Astrocyte of the cerebellum (primary cell): ENCODE measurements around the gene COPRS.

Source experiments
- DNase-seq: peaks from one replicate; pipeline ENCODE4 v3.0.0-alpha.2; 2011; ENCODE audit warnings: low read depth
- H3K4me3 ChIP-seq: 2 replicates; pipeline ENCODE4 v1.5.1; 2011; ENCODE audit warnings: mild to moderate bottlenecking, low read depth, low read length, moderate library complexity
- in situ Hi-C: cut with HindIII; loops from 2 replicates; pipeline ENCODE4 v1.10.0; 2017; ENCODE audit warnings: low sequenced_read_pairs
- TF ChIP-seq, protein P1 (sequence below): IDR thresholded peaks from 2 replicates; pipeline ENCODE4 v1.5.1; 2012; ENCODE audit warnings: low read length, low read depth, moderate library complexity, mild to moderate bottlenecking; ENCODE audit errors: missing control alignments

Gene COPRS

DNA sequence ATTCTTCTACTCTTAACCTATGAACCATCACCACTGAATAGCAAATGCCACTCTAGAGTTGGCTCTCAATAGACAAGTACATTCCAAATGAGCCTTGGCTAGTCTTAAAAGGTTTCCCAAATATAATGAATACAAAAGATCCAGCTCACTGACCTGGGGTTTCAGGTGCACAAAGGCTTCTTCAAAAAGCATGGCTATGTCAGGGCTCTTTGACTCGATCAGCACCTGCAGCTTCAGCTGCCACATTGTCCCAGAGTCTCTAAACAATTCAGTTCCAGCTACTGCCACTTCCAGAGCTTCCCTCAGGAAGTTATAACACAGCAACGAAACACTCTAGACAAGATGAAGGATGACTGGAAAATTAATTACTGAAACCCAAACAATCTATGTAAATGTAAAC, 16.0 kb upstream of the COPRS start:
- no peak for DNase-seq

DNA sequence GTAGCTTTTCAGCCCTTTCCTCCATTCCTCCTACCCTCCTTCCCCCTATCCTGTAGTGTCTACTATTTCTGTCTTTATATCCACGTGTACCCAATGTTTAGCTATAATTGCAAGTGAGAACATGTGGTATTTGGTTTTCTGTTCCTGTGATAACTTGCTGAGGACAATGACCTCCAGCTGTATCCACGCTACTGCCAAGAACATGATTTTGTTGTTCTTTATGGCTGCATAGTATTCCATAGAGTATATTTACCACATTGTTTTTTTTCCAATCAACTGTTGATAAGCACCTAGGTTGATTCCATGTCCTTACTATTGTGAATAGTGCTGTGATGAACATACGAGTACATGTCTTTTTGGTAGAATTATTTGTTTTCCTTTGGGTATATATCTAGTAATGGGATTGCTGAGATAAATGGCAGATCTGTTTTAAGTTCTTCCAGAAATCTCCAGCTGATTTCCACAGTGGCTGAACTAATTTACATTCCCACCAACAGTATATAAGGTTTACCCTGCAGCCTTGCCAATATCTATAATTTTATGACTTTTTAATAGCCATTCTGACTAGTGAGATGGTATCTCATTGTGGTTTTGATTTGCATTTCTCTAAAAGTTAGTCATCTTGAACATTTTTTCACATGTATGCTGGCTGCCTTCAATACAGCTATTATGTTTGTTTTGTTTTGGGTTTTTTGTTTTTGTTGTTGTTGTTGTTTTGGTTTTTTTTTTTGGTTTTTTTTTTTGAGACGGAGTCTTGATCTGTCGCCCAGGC, 10.9 kb upstream of the COPRS start:
- DNase-seq, result peak; percentile 26
- TF ChIP-seq, protein P1, sequence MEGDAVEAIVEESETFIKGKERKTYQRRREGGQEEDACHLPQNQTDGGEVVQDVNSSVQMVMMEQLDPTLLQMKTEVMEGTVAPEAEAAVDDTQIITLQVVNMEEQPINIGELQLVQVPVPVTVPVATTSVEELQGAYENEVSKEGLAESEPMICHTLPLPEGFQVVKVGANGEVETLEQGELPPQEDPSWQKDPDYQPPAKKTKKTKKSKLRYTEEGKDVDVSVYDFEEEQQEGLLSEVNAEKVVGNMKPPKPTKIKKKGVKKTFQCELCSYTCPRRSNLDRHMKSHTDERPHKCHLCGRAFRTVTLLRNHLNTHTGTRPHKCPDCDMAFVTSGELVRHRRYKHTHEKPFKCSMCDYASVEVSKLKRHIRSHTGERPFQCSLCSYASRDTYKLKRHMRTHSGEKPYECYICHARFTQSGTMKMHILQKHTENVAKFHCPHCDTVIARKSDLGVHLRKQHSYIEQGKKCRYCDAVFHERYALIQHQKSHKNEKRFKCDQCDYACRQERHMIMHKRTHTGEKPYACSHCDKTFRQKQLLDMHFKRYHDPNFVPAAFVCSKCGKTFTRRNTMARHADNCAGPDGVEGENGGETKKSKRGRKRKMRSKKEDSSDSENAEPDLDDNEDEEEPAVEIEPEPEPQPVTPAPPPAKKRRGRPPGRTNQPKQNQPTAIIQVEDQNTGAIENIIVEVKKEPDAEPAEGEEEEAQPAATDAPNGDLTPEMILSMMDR, result no peak
- in situ Hi-C loops, result loop anchor here (10.0 to 25.0 kb wide), 2 partner anchors 65 to 433 kb away; no protein-coding TSS in a partner anchor

More for the DNA sequence above, 16.0 kb upstream of the COPRS start:
- TF ChIP-seq, protein P1, result no peak
- in situ Hi-C loops, result loop anchor here (10.0 kb wide), 1 partner anchor 70 kb away; no protein-coding TSS in a partner anchor
- no peak overlapping the region for H3K4me3 ChIP-seq

DNA sequence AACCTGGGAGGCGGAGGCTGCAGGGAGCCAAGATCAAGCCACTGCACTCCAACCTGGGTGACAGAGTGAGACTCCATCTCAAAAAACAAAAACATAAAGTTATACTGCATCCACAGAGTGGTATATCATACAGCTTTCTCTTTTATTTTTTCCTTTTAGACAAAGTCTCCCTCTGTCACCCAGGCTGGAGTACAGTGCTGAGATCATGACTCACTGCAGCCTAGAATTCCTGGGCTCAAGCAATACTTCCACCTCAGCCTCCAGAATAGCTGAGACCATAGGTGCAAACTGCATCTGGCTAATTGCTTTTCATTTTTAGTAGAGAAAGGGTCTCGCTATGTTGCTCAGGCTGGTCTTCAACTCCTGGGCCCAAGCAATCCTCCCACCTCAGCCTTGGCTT, 10.0 kb upstream of the COPRS start:
- in situ Hi-C loops, result loop anchor here (25.0 kb wide), 1 partner anchor 432 kb away; no protein-coding TSS in a partner anchor
- TF ChIP-seq, protein P1, result no peak

More for the DNA sequence above, 10.9 kb upstream of the COPRS start:
- no peak overlapping the region for H3K4me3 ChIP-seq

DNA sequence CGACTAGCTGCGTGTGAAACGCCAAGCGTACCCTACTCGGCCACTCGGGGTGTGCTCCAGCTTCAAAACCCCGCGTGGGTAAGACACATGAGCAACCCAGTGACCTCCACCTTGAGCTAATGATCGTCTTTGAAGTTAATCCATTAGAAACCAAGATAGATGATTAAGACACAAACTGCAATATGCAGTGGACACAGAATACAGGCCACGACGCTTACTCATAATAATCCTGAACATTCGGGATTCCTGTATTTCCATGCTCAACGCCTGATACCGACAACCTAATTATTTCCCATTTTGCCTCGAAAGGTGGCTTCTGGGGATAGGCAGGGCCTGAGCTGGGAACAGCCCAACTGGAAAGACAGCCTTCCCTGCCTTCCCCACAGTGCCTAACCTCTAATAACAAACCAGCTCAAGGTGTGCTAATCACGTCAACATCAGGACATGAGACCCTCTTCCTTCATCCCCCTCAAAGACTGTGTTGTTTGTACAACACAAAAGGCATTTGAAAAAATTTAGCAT, 504 bp upstream of the COPRS start:
- TF ChIP-seq, protein P1, result no peak
- no peak for DNase-seq
- in situ Hi-C loops, result loop anchor here (25.0 kb wide), 1 partner anchor 422 kb away; no protein-coding TSS in a partner anchor
- H3K4me3 ChIP-seq, result peak overlapping the region; percentile 59

More for the DNA sequence above, 10.0 kb upstream of the COPRS start:
- no peak for DNase-seq
- no peak overlapping the region for H3K4me3 ChIP-seq

DNA sequence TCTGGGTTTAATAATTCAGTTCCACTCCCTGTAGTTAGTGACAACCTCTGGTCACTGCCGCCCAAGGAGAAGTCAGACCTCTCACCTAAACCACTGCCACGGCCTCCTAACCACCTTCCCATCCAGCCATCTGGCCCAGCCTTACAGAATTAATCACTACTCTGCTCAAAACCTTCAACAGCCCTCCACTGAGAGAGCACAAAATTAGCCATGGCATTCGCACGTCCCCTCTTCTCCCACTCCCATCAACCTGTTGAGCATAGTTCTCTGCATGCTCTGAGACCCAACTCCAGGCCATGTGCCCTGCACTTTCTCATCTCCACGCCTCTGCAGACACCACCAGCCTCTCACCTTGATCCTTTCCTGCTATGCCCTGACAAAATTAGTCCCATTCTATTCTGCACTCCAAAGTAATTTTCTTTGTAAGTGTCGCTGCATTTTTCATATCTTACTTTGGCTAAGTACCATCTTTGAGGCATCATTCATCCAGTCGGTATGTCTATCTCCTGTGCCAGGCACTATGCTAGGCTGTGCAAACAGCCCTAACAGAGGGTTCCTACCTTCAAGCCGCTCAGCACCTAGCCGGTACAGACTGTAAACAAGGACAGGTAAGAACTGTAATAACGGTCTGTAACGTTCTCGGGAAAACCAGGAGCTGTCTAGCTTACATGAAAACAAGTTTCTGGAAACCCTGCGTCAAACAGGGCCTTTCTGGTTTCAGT, 963 bp downstream of the COPRS start:
- in situ Hi-C loops, result loop anchor here (25.0 kb wide), 1 partner anchor 421 kb away; no protein-coding TSS in a partner anchor

DNA sequence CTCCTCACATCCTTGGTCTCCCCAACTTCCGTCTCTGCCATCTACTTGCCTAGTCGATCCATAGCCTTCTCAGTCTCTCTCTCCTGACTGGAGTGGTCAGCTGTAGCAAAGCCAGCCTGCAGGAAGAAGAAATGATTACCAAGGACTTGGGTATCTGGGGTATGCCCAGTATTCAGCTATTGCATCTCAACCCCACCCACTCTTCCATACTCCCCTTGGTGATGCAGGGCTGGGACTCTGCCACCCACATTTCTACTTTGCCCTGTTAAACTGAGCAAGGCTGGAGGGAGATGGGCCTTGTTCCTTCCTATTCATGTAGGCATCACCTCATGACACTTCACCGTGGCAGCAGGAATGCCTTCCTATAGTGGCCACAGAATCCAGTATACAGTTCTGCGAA, 2.3 kb downstream of the COPRS start:
- in situ Hi-C loops, result loop anchor here (25.0 kb wide), 1 partner anchor 419 kb away; no protein-coding TSS in a partner anchor
- no peak overlapping the region for H3K4me3 ChIP-seq
- TF ChIP-seq, protein P1, result no peak
- DNase-seq, result no peak

More for the DNA sequence above, 963 bp downstream of the COPRS start:
- DNase-seq, result no peak
- peak overlapping the region; percentile 59 for H3K4me3 ChIP-seq
- TF ChIP-seq, protein P1, result no peak
